ENCODE data around the gene IER3. TPM values are rescaled to one million over a fixed set of nuclear protein-coding genes. Genes with fewer than 3 reads are reported as not detected.
A peak's percentile ranks its signal among the peaks of the same experiment; 100 is the strongest.

The IER3 gene
- total and polyA plus RNA-seq, 2 of the 13 experiments (the other 11 are each of a cell fraction or from before 2014, with no cell fraction given) = 51.1 to 131 TPM

- TF ChIP-seq, protein P1, sequence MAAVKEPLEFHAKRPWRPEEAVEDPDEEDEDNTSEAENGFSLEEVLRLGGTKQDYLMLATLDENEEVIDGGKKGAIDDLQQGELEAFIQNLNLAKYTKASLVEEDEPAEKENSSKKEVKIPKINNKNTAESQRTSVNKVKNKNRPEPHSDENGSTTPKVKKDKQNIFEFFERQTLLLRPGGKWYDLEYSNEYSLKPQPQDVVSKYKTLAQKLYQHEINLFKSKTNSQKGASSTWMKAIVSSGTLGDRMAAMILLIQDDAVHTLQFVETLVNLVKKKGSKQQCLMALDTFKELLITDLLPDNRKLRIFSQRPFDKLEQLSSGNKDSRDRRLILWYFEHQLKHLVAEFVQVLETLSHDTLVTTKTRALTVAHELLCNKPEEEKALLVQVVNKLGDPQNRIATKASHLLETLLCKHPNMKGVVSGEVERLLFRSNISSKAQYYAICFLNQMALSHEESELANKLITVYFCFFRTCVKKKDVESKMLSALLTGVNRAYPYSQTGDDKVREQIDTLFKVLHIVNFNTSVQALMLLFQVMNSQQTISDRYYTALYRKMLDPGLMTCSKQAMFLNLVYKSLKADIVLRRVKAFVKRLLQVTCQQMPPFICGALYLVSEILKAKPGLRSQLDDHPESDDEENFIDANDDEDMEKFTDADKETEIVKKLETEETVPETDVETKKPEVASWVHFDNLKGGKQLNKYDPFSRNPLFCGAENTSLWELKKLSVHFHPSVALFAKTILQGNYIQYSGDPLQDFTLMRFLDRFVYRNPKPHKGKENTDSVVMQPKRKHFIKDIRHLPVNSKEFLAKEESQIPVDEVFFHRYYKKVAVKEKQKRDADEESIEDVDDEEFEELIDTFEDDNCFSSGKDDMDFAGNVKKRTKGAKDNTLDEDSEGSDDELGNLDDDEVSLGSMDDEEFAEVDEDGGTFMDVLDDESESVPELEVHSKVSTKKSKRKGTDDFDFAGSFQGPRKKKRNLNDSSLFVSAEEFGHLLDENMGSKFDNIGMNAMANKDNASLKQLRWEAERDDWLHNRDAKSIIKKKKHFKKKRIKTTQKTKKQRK (IDR thresholded peaks at IDR 0.05; ENCODE audit: low read length) = no peak
- peak; percentile 95 for TF ChIP-seq NFIB (CRISPR knock-in tag; IDR thresholded peaks at IDR 0.05; ENCODE audit: borderline replicate concordance)
- TF ChIP-seq ZNF639 (CRISPR knock-in tag; conservative IDR thresholded peaks at IDR 0.05) = peak; percentile 68; the same call in 1 of the 2 replicates
- peak; percentile 94 for TF ChIP-seq ARNTL (CRISPR knock-in tag; IDR thresholded peaks at IDR 0.05)
- no peak for TF ChIP-seq ZNF10 (CRISPR knock-in tag; IDR thresholded peaks at IDR 0.05; ENCODE audit: borderline replicate concordance, low read depth)
- TF ChIP-seq ZNF350 (CRISPR knock-in tag; IDR thresholded peaks at IDR 0.05; ENCODE audit: borderline replicate concordance, low read depth) = peak; percentile 98; the same call in 1 of the 2 replicates
- TF ChIP-seq ZBTB2 (CRISPR knock-in tag; IDR thresholded peaks at IDR 0.05; ENCODE audit: low read depth) = 0 out of 2 replicates have a peak, but pooled peaks have one; percentile 36
- peak; percentile 99 for TF ChIP-seq JUND (CRISPR knock-in tag; IDR thresholded peaks at IDR 0.05)
- peak; percentile 91 for TF ChIP-seq HDAC1 (CRISPR knock-in tag; IDR thresholded peaks at IDR 0.05)
- no peak for TF ChIP-seq SOX6 (IDR thresholded peaks at IDR 0.05)
- TF ChIP-seq SOX6 (CRISPR knock-in tag; IDR thresholded peaks at IDR 0.05) = peak; percentile 88
- no peak for TF ChIP-seq JARID2 (CRISPR knock-in tag; IDR thresholded peaks at IDR 0.05; ENCODE audit: insufficient replicate concordance)
- TF ChIP-seq EZH2 (conservative IDR thresholded peaks at IDR 0.05; ENCODE audit: low read depth, low read length) = no peak
- peak; percentile 94; the same call in 1 of the 2 replicates for TF ChIP-seq HOXD1 (CRISPR knock-in tag; IDR thresholded peaks at IDR 0.05)
- 0 out of 2 replicates have a peak, but pooled peaks have one; percentile 66 for TF ChIP-seq ZIK1 (CRISPR knock-in tag; IDR thresholded peaks at IDR 0.05; ENCODE audit: borderline replicate concordance, low read depth)
- TF ChIP-seq PCBP1 (IDR thresholded peaks at IDR 0.05; ENCODE audit: borderline replicate concordance, low read depth, low read length) = no peak
- peak; percentile 65 for TF ChIP-seq HHEX (CRISPR knock-in tag; IDR thresholded peaks at IDR 0.05)
- no peak for TF ChIP-seq SRF (IDR thresholded peaks at IDR 0.05; ENCODE audit: low read depth, low read length)
- peak; percentile 40; the same call in 1 of the 2 replicates for TF ChIP-seq PRDM15 (CRISPR knock-in tag; IDR thresholded peaks at IDR 0.05)
- no peak for TF ChIP-seq RFX1 (IDR thresholded peaks at IDR 0.05)
Measured at GRCh38 chr6:30781743-30782424, 37.5 kb upstream of the IER3 start (continued).
